ENCODE results near the gene RAPGEF1.

Gene RAPGEF1

GRCh38 chr9:131661568-131662288 lies 78.1 kb downstream of the RAPGEF1 start (continued):
- TF ChIP-seq ZSCAN23 (tag by site-specific recombination; IDR thresholded peaks at IDR 0.05): no peak
- TF ChIP-seq SALL2 (tag by site-specific recombination; IDR thresholded peaks at IDR 0.05; ENCODE audit: borderline replicate concordance): no peak
- TF ChIP-seq SCRT2 (tag by site-specific recombination; IDR thresholded peaks at IDR 0.05): no peak
- no peak for TF ChIP-seq ZNF121 (tag by site-specific recombination; IDR thresholded peaks at IDR 0.05)
- no peak for TF ChIP-seq ZFP37 (tag by site-specific recombination; IDR thresholded peaks at IDR 0.05)
- no peak for TF ChIP-seq ZNF426 (tag by site-specific recombination; IDR thresholded peaks at IDR 0.05)
- no peak for TF ChIP-seq ZBTB6 (tag by site-specific recombination; IDR thresholded peaks at IDR 0.05)
- TF ChIP-seq ZFP69B (tag by site-specific recombination; IDR thresholded peaks at IDR 0.05): peak; percentile 46; the same call in 1 of the 2 replicates
- TF ChIP-seq ZNF623 (tag by site-specific recombination; IDR thresholded peaks at IDR 0.05): no peak
- peak; percentile 21; the same call in 1 of the 2 replicates for TF ChIP-seq EGR2 (tag by site-specific recombination; IDR thresholded peaks at IDR 0.05; ENCODE audit: low read depth)
- TF ChIP-seq ZIC2 (tag by site-specific recombination; IDR thresholded peaks at IDR 0.05): no peak
- no peak for TF ChIP-seq GLIS2 (tag by site-specific recombination; IDR thresholded peaks at IDR 0.05)
- TF ChIP-seq ZNF692 (tag by site-specific recombination; IDR thresholded peaks at IDR 0.05): peak; percentile 64; the same call in 1 of the 2 replicates
- TF ChIP-seq ZNF747 (tag by site-specific recombination; IDR thresholded peaks at IDR 0.05): no peak
- no peak for TF ChIP-seq CTCF (tag by site-specific recombination; IDR thresholded peaks at IDR 0.05)
- TF ChIP-seq ZNF354C (tag by site-specific recombination; IDR thresholded peaks at IDR 0.05; ENCODE audit: borderline replicate concordance, low read depth): no peak
- no peak for TF ChIP-seq ZNF416 (tag by site-specific recombination; IDR thresholded peaks at IDR 0.05)
- no peak for TF ChIP-seq ZNF274 (IDR thresholded peaks at IDR 0.05; ENCODE audit: low read length)
- TF ChIP-seq ZNF274 (tag by site-specific recombination; IDR thresholded peaks at IDR 0.05; ENCODE audit: borderline replicate concordance): no peak
- no peak for TF ChIP-seq ZNF660 (tag by site-specific recombination; IDR thresholded peaks at IDR 0.05)
- TF ChIP-seq SP7 (tag by site-specific recombination; IDR thresholded peaks at IDR 0.05): no peak
- no peak for TF ChIP-seq WT1 (tag by site-specific recombination; IDR thresholded peaks at IDR 0.05)
- TF ChIP-seq ZNF777 (tag by site-specific recombination; IDR thresholded peaks at IDR 0.05; ENCODE audit: borderline replicate concordance): no peak
- no peak for TF ChIP-seq ZNF548 (tag by site-specific recombination; IDR thresholded peaks at IDR 0.05)
